Activated T-helper 17 cell treated with anti-CD3 and anti-CD28 coated beads, Interleukin-2, amount 50 U/mL, for 72 hours (primary cell): ENCODE data around the gene DCHS1. TPM values are rescaled to one million over a fixed set of nuclear protein-coding genes. Genes with fewer than 3 reads are reported as not detected.

Experiments
- ATAC-seq: fragments of 150-1000 bp; cut with Tn5 transposase; replicated peaks from 2 replicates; pipeline ENCODE4 v1.10.0; 2021; ENCODE audit warnings: mild to moderate bottlenecking, moderate library complexity
- H3K27ac Mint-ChIP-seq: one replicate; pipeline ENCODE4 v1.8.0; 2022; ENCODE audit warnings: mixed read lengths
- H3K27me3 Mint-ChIP-seq: one replicate; pipeline ENCODE4 v1.8.0; 2022; ENCODE audit warnings: mixed read lengths
- H3K36me3 Mint-ChIP-seq: one replicate; pipeline ENCODE4 v1.8.0; 2022; ENCODE audit warnings: low read depth, mild to moderate bottlenecking, mixed read lengths
- H3K4me1 Mint-ChIP-seq: one replicate; pipeline ENCODE4 v1.8.0; 2022; ENCODE audit warnings: mixed read lengths
- H3K4me3 Mint-ChIP-seq: one replicate; pipeline ENCODE4 v1.8.0; 2022; ENCODE audit warnings: mild to moderate bottlenecking, mixed read lengths
- H3K9me3 Mint-ChIP-seq: one replicate; pipeline ENCODE4 v1.8.0; 2022; ENCODE audit warnings: mixed read lengths
- total RNA-seq, 2 donors: library from RNA; stranded (reverse); gene quantifications; one replicate each; pipeline ENCODE4 v1.2.3, GENCODE V29; 2022

Gene DCHS1
- total RNA-seq, 2 donors from 2014 or later: 0.26 to 1.5 TPM

DNA sequence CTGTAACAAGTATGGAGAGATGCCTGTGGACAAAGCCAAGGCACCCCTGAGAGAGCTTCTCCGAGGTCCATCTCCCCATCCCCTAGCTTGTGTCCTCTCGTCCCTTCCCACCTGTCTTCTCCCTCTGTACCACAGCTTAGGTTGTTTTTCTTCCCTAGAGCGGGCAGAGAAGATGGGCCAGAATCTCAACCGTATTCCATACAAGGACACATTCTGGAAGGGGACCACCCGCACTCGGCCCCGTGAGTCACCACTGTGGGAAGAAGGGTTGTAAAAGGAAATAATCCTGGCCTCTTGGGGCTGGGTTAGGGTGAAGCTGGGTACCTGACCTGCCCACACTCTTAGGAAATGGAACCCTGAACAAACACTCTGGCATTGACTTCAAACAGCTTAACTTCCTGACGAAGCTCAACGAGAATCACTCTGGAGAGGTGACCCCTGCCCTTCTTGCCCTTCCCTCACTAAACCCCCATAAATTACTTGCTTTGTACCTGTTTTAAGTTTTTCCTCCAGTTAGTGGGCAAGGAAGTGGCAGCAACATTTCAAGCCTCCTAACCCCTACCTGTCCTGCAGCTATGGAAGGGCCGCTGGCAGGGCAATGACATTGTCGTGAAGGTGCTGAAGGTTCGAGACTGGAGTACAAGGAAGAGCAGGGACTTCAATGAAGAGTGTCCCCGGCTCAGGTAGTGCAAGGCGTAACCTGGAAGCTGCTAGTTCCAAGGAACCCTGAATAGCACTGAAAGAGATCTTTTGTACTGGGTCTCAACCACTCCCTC lies 46.7 kb downstream of the DCHS1 start:
- no peak for ATAC-seq
- Mint-ChIP-seq H3K27me3 (no peaks in the 10 kb centered on the region), H3K36me3 (peaks cover 57% of the 10 kb centered on the region), H3K9me3 (no peaks in the 10 kb centered on the region), H3K4me3 (no peak overlapping the region), H3K27ac (no peak overlapping the region), H3K4me1 (peaks cover 28% of the 10 kb centered on the region)

DNA sequence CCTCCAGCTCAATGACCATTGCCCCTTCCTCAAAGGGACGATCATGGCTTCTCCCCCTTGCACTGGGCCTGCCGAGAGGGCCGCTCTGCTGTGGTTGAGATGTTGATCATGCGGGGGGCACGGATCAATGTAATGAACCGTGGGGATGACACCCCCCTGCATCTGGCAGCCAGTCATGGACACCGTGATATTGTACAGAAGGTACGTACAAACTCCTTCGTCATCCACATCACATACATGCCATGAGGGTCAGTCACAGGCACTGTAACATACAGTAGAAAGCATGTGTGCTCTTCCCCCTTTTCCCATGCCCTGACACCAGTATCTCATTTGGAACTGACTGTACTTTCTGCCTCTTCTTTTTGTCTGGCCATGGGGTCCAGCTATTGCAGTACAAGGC lies 47.6 kb downstream of the DCHS1 start:
- Mint-ChIP-seq H3K9me3 (no peaks in the 10 kb centered on the region), H3K27me3 (no peaks in the 10 kb centered on the region), H3K36me3 (peaks cover 57% of the 10 kb centered on the region), H3K27ac (no peak overlapping the region), H3K4me1 (peaks cover 28% of the 10 kb centered on the region), H3K4me3 (no peak overlapping the region)
- ATAC-seq: no peak

DNA sequence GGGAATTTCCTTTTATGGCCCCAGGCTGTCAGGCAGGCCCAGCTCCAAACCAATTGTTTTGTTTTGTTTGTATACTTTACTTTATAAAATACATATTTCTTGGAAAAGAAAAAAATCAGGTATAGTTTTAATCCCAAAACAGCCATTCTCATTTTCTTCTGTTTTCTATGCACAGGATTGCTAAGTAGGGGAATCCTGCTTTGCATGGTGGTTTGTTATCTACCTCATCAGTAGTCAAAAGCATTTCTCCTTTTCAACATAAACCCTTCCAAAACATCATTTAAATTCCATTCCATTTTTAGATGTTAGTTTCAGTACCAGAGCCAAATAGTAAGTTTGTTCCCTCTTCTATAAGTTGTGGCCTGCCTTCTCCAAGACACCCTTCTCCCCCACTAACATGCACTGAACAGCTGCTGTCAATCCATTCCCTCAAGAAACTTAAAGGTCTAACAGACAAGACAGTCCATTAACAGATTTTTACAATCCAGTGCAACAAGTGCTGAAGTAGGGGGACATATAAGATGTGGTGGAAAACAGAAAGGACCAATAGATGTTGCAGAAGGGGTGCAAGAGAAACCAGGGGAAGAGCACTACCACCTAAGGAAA lies 48.3 kb downstream of the DCHS1 start:
- Mint-ChIP-seq H3K4me3 (no peak overlapping the region), H3K36me3 (peaks cover 57% of the 10 kb centered on the region), H3K27ac (no peak overlapping the region), H3K4me1 (peaks cover 28% of the 10 kb centered on the region), H3K9me3 (no peaks in the 10 kb centered on the region), H3K27me3 (no peaks in the 10 kb centered on the region)
- peak; percentile 23 for ATAC-seq

DNA sequence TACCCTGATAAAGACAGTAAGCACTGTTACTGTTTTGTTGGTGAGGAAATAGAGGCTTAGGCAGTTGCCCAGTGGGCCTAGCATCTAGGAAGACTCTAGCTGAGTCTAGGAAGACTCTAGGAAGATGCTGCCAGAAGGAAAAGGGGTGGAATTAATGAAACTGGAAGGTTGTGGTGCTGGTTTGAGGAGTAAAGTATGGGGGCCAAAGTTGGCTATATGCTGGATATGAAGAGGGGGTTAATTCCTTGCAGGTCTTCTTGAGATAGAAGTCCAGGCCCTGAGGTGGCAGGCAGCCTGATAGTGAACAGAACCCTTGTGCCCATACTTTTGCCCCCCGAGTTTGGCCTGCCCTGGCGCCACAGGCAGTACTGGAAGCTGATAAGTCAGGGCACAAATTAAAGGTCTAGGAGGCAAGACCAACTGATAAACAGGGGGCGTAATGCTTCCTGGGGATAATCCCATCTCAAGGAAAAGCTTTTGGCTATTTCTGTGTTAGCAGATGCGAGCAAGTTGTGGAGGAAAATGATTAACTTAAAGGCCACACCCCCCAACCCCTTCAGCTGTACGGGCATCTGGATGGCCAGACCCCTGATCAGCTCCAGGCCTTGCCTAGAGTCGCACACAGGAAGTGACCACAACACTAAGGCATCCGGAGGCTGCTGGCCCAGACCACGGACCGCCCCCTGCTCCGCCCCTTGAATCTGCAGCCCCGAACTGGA lies 49.0 kb downstream of the DCHS1 start:
- Mint-ChIP-seq H3K4me3 (no peak overlapping the region), H3K4me1 (peaks cover 28% of the 10 kb centered on the region), H3K27me3 (no peaks in the 10 kb centered on the region), H3K9me3 (no peaks in the 10 kb centered on the region), H3K27ac (no peak overlapping the region), H3K36me3 (peaks cover 56% of the 10 kb centered on the region)
- ATAC-seq: peak; percentile 46

DNA sequence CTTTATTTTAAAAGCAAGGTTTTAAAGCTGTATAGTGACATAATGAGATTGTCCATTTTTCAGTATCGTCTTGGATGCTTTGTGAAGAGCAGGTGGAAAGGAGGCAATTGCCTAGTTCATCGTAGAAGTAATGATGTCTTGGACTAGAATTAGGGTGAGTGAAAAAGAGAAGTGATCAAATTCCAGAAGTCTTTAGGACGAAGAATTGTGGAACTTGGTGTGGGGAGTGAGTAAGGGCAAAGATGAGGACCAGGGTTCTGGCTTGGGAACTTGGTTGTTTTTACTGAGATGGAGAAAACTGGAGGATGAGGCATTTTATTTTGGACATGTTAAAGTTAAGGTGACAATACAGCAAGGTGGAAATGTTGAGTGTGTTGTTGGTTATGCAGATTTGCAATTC lies 50.8 kb downstream of the DCHS1 start:
- Mint-ChIP-seq H3K36me3 (peaks cover 45% of the 10 kb centered on the region), H3K27me3 (no peaks in the 10 kb centered on the region), H3K27ac (no peak overlapping the region), H3K4me1 (peaks cover 19% of the 10 kb centered on the region), H3K9me3 (no peaks in the 10 kb centered on the region), H3K4me3 (no peak overlapping the region)
- ATAC-seq: no peak

DNA sequence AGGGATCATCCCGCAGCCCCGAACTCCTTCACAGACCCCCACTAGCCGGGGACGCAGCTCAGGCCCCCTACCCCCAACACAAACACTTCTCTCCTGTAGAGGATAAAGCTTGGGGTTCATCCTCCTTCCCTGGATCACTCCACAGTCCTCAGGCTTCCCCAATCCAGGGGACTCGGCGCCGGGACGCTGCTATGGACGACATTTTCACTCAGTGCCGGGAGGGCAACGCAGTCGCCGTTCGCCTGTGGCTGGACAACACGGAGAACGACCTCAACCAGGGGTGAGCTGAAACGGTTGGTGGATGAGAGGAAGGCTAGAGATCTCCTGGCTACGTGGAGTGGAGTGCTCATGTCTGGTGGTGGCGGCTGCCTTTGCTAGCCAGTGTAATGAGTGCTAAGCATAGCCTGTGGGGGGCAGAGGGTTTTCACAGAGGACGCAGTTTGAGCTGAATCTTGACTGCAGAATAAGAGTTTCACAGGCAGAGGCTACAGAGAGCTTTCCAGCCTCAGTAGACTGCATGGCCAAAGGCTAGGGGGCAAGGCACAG lies 51.5 kb downstream of the DCHS1 start:
- Mint-ChIP-seq H3K36me3 (peaks cover 45% of the 10 kb centered on the region), H3K4me1 (peaks cover 16% of the 10 kb centered on the region), H3K4me3 (no peak overlapping the region), H3K27me3 (no peaks in the 10 kb centered on the region), H3K9me3 (no peaks in the 10 kb centered on the region), H3K27ac (no peak overlapping the region)
- ATAC-seq: peak; percentile 52

DNA sequence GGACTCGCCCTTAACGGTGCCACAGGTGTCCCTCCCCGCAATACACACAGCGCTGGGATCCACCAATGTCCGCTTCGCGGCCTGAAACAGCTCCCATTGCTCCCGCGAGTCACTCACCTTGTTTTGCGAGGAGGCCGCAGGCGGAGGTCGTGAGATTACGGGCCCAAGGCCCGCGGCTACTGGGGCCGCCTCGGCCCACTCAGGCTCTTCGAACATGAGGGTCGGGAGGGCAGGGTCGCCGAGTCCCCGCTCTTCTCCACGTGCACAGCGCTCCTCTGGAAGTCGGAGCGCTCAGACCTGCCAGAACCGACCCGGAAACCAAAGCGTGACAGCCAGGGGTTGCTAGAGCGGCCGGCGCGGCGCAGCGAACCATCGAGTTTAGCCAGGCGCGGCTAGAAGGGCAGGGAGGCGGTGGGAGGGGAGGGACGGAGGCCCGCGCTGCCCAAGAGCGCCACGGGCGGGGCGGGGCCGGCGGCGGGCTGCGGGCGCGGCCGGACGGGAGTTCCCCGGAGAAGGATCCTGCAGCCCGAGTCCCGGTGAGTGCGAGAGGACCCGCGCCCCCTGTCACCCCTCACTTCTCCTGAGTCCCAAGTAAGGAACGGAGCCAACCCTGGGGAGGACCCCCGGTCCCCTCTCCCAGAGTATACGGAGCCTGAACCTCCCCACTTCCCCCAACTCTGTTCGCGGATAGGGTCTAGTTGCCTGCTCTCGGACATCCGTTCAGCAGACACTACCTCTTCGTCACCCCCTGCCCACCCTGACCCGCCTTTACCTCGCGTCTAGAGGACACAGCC lies 52.1 kb downstream of the DCHS1 start, which contains the start of the genes ILK and RRP8:
TSS of gene ILK (plus strand) at position 488 of the 794 bp plus-strand sequence. CDS start 498 bp downstream, outside the sequence.
TSS of gene RRP8 (minus strand) at position 330 of the 794 bp plus-strand sequence. CDS start at position 216, 114 bp downstream.
- Mint-ChIP-seq H3K9me3 (no peaks in the 10 kb centered on the region), H3K27ac (no peak within 1 kb of the TSS), H3K4me1 (peaks cover 16% of the 10 kb centered on the region), H3K4me3 (no peak within 1 kb of the TSS), H3K27me3 (no peaks in the 10 kb centered on the region), H3K36me3 (peaks cover 45% of the 10 kb centered on the region)
- ATAC-seq: peak; percentile 68

DNA sequence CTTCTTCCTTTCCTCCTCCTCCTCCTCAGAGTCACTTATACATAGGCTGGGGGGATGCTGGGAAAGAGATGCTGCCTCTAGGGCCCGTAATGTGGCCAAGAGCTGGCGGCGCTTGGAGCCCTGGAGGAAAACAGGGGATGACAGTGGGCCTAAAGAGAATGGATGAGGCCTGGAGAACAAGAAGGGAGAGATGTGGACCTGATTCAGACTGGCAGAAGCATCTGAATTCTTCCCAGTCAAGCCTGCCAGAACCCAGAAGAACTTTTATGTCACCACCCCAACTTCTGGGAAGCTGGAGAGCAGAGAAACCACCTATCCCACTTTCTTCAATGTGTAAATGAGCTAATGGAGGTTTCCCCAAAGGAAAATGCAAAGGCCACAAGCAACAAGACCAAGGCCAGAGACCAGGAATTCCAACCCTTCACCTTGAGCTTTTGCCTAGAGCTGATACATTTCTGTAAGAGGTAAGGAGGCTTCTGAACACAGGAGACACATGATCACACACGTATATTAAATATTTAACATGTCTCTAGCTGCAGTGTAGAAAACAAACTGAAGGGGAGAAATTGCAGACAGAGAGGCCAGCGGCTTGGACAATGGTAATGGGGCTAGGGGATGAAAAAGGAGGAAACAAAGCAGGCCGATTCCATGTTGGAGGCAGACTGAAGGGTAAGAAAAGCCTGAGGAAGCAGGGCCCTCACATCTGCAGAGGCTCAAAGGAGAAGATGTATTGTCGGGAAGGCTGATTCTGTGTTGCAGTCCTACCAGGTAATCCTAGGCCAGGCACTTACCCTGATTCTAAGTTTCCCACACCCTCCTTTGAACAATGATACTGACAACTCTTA lies 53.3 kb downstream of the DCHS1 start:
- H3K36me3 Mint-ChIP-seq: peaks cover 45% of the 10 kb centered on the region
- ATAC-seq: no peak
- no peaks in the 10 kb centered on the region for H3K27me3 Mint-ChIP-seq
- no peak overlapping the region for H3K27ac Mint-ChIP-seq
- H3K9me3 Mint-ChIP-seq: no peaks in the 10 kb centered on the region
- H3K4me3 Mint-ChIP-seq: no peak overlapping the region
- H3K4me1 Mint-ChIP-seq: peaks cover 20% of the 10 kb centered on the region

DNA sequence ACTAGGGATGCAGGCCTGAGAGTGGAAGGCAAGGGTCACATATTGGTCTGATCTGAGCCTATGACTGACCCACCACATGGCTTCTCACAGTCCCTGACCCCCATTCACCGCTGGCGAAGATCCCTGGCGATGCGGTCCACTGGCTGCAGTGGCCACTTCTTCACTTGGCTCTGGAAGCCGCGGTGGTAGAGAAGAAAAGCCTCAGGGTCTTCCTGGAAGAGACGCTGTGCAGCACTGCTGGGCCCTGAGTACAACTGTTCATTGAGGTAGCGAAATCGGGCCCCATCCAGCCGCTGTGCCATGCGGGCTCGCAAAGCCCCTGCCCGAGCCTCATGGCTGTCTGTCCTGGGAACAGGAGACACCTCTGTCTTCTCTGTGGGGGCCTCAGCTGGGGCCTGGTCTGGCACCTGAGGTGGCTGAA lies 54.6 kb downstream of the DCHS1 start:
- Mint-ChIP-seq H3K36me3 (peaks cover 46% of the 10 kb centered on the region), H3K4me1 (peaks cover 13% of the 10 kb centered on the region), H3K27me3 (no peaks in the 10 kb centered on the region), H3K4me3 (no peak overlapping the region), H3K27ac (no peak overlapping the region), H3K9me3 (no peaks in the 10 kb centered on the region)
- no peak for ATAC-seq

DNA sequence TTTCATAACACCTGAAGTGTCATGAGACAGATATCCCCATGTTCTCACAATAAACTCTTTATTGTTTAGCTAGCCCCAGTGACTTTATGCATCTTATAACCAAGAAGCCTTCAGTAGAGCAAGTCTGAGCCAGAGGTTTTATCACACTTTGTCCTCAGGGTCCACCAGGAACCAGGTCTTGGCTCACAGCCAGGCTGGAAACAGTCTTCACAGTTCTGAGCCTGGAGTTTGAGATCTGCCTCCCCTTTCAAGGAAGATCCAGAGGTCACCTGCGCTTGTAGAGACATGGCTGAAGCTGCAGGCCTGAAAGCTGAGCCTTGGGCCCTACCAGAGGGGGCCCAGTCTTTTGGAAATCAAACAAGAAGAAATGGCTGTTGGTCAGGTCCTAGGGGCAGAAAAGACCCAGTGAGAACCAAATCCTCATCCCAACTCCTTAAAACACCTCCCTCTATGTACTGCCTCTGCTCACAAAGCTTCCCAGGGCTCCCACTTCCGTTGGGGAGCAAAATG lies 55.7 kb downstream of the DCHS1 start:
- H3K4me3 Mint-ChIP-seq: no peak overlapping the region
- H3K9me3 Mint-ChIP-seq: no peaks in the 10 kb centered on the region
- H3K27ac Mint-ChIP-seq: no peak overlapping the region
- peaks cover 13% of the 10 kb centered on the region for H3K4me1 Mint-ChIP-seq
- peaks cover 52% of the 10 kb centered on the region for H3K36me3 Mint-ChIP-seq
- H3K27me3 Mint-ChIP-seq: no peaks in the 10 kb centered on the region
- no peak for ATAC-seq

DNA sequence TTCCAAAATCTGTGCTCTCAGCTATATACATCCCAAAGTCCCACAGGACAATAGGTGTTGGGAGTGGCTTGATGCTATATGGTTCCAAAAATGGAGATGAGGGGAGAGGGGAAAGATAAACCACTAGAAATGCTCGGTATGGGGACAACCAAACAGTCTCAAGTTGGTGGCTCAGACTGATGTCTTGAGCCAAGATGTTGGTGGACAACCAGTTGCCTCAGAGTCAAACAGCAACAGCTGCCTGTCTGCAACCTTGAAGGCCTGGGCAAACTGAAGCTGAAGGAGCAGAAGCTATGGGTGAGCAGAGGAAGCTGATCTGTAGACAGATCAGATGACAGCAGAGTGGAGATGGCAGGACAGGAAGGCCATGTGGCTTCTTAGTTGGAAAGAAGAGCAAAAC lies 56.2 kb downstream of the DCHS1 start:
- no peaks in the 10 kb centered on the region for H3K9me3 Mint-ChIP-seq
- no peak overlapping the region for H3K4me3 Mint-ChIP-seq
- peak overlapping the region; percentile 41 for H3K27ac Mint-ChIP-seq
- no peak for ATAC-seq
- peaks cover 16% of the 10 kb centered on the region for H3K4me1 Mint-ChIP-seq
- no peaks in the 10 kb centered on the region for H3K27me3 Mint-ChIP-seq
- H3K36me3 Mint-ChIP-seq: peaks cover 56% of the 10 kb centered on the region

DNA sequence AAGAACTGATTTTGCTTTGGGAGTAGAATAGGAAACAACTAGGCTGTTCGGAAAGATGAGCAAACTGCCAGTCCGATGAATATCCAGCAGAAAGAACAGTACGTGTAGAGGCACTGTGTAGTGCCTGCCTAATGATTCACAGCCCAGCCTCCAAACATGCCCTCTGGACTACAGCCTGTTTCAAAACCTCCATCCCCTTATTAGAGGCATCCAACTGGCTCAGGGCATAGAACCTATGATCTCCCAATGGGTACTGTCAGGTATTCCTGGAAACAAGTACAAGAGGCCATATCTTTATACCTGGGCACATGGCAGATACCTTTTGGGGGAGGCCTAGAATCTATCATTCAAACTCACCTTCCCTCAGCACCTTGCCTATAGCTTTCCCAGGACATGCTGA lies 57.1 kb downstream of the DCHS1 start:
- no peak for ATAC-seq
- Mint-ChIP-seq H3K36me3 (peaks cover 64% of the 10 kb centered on the region), H3K9me3 (no peaks in the 10 kb centered on the region), H3K27ac (peak overlapping the region; percentile 41), H3K27me3 (no peaks in the 10 kb centered on the region), H3K4me1 (peaks cover 21% of the 10 kb centered on the region), H3K4me3 (no peak overlapping the region)

DNA sequence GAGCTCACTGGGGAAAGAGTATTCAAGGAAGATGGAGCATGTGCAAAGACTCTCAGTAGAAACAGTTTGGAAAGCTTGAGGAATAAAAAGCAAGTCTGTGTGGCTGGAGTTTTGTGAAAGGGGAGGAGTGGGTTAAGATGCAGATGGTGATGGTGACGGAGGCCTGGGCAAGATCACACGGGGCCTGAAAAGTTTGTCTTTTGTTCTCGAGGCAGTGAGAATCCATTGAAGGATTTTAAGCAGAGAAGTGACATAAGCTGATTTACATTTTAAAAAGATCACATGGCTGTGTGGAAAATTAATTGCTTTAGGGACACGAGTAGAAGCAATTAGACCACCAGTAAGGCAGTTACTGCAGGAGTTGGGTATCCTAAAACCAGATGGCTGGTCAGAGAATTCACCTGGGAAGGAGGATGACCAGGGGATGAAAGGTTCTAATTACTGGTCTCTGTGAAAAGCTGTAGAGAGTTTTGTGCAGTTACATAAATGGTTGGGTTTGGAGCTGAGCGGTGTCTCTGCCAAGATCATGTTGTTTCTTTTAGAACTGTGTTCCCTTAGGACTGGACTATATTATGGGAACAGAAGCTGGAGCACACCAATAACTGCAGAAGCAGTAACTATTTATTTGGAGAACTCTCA lies 59.3 kb downstream of the DCHS1 start:
- peak overlapping the region; percentile 26 for H3K27ac Mint-ChIP-seq
- ATAC-seq: no peak
- H3K36me3 Mint-ChIP-seq: peaks cover 86% of the 10 kb centered on the region
- peaks cover 21% of the 10 kb centered on the region for H3K4me1 Mint-ChIP-seq
- no peaks in the 10 kb centered on the region for H3K27me3 Mint-ChIP-seq
- no peaks in the 10 kb centered on the region for H3K9me3 Mint-ChIP-seq
- no peak overlapping the region for H3K4me3 Mint-ChIP-seq
